HG02970 (cell line): Measurements from ENCODE around the gene ZNF268.
"Not testable (repeated sequence)": the region's sequence is repeated elsewhere in the genome, so short reads cannot be mapped to it uniquely, and the experiment has no call there.

ENCODE experiments used
- ATAC-seq: cut with Tn5 transposase; IDR thresholded peaks from one replicate; pipeline ENCODE4 v1.9.1; 2021; ENCODE audit warnings: mild to moderate bottlenecking, moderate library complexity, moderate number of reproducible peaks; ENCODE audit not compliant: unreplicated experiment, low FRiP score

Gene ZNF268

DNA sequence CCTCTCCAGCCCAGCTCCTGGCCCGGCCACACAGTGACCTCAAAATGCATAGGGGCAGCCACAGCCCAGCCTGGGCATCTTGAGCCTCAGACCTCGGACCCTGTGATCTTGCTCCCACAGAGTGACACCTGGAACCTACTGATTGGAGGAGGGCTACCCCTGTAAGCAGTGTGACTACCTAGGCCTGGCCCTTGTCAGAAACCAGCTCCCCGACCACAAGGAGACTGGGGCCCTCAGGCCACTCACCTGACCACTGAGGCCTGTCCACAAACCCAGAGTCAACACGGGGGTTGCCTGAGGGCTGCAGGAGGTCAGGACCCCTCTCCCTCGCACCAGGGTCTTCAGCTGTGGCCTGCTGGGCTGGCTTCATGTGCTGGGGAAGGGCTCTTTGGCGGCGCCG lies 45.4 kb downstream of the ZNF268 start:
- no peak for ATAC-seq

DNA sequence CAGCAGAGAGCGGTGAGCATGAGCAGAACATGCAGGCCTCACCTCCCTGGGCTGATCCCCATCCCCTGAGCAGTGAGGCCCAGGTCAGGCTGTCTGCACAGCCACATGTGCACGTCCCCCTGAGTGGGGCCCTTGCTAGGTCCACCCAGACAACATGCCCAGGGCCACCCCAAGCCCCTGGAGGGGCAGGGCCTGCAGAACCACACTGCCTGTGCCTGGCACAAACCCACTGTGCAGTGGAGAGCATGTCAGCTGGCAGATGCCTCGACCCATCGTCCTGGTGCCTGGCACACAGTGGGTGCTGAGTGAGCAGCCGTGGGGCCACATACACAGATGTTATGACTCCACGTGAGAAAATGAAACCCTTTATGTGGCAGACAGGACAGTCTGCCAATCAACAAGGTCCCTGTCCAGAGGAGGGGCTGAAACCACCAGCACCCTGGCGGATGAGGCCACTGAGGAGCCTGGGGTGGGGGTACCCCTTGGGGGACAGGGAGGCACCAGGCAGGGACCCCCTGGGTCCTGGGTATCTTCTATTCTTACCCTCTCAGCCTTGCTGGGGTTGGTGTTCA lies 46.1 kb downstream of the ZNF268 start:
- ATAC-seq, result no peak

DNA sequence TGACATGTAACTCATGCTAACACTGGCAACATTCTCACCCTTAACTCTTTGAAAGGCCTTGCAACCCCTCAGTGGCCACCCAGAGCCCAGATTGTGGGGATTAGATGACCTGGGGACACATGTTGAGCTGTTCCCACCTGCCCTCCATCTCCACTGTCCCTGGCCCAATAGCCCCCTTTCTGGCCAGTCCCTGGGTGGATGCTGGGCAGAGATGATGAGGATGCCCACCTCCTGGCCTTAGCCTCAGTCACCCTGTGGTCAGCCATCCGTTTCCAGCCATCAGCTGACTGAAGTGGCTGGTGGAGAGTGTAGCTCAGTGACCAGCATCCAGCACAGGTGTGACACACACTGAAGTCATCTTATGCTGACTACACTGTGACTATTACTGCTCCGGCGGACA lies 49.7 kb downstream of the ZNF268 start:
- no peak for ATAC-seq

DNA sequence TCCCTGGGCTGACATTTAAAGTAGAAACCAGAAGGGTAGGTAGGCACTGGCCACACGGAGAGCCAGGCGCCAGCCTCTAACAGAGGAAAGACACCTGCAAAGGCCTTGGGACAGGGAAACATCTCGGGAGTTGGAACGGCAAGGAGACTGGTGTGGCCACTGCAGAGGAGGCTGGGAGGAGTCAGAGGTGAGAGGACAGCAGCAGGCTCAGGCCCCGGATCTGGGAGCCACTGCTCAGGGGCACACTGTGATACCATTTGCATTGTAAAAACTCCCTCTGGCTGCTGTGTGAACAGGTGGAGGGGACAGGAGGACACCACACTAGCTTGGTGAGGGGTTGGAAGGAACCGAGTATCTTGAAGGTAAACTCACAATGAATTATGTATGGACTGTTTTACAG lies 51.7 kb downstream of the ZNF268 start:
- no peak for ATAC-seq

DNA sequence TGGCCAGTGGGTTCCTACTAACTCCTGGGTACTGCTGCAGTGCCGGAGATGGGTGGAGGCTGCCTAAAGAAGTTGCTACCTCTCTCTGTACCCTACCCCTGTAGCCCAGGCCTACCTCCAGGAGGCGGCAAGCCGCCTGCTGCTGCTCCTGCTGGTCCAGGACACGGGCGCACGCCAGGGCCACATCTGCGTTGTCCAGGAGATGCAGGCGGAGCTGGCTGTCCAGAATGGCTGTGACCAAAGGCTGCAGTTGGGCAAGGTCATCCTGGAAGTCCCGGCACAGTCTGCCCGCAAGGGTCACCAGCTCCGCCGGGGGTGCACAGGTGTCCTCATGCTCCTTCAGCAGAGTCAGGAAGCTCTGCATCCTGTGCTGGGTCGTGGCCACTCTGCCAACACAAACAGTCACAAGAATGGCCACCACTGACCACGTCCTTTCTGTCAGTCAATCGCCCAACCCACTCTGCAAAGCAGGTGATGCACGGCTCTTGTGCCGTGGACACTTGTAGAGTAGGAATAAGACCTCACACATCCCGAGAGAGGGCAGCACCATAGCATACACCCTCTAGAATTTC lies 52.8 kb downstream of the ZNF268 start:
- no peak for ATAC-seq

DNA sequence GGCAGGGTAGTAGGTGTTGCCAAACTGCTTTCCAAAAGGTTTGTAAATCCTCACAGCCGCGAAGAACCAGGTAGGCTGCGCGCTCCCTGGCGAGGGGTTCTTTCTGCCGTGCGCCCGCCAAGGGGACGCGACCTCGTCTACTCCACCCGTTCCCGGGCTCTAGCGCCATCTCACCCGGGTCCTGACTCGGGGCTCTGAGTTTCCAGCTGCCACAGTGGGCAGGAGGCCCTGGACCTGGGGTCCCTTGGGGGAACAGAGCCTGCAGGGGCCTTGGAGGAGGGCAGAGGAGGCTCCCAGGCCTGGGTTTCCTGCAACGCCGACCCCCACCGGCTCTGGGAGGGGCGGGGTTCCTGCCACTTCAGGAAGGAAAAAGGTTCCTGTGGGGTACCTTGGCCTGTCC lies 53.7 kb downstream of the ZNF268 start:
- no peak for ATAC-seq

DNA sequence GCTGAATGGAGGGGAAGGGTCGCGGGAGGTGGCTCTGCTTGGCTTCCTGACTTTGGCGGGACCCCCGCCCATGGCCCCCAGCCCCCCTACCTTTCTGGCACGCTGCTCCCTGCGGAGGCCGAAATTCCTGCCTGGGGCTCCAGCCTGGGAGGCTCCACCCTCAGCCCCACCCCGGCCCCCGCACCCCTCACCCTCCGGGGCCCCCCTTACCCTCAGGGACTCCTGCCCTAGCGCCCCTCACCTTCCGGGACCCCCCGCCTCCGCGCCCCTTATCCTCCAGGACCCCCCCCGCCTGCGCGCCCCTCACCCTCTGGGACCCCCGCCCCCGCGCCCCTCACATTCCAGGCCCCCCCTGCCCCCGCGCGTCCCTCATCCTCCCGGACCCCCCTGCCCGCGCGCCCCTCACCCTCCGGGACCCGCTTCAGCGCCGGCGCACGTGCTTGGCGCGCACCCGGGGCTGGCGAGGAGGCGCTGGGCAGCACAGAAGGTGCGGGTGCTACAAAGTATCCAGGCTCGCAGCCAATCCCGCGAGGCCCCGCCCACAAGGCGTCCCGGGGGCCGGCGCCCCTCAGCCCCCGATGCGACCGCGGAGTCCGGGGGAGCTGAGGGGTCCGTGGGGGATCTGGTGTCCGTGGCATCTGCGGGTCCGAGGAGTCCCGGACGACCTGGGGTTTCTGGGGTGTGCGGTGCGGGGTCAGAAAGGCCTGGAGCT lies 54.3 kb downstream of the ZNF268 start, which contains the start of gene ANHX:
Gene ANHX (minus strand): TSS at position 477 of the 712 bp plus-strand sequence. CDS start 1,521 bp downstream, outside the sequence.
- no peak for ATAC-seq

DNA sequence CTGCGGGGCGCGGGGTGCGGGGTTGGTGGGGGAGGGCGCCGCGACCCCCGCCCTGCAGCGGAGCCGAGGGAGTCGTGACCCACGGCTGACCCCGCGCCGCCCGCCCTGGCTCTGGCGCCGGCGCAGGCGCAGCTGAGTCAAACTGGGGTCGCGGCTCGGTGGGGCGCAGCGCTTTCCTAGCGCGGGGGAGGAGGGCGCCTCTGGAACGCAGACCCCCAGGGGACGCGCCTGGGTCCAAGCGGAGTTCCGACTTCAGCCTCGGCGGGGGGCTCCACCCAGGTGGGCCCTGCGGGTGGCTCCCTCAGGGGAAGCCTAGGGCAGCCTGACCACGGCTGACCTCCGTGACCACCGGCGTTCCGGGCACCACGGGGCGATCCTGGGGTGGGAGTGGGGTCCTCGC lies 54.8 kb downstream of the ZNF268 start:
- ATAC-seq, result no peak

DNA sequence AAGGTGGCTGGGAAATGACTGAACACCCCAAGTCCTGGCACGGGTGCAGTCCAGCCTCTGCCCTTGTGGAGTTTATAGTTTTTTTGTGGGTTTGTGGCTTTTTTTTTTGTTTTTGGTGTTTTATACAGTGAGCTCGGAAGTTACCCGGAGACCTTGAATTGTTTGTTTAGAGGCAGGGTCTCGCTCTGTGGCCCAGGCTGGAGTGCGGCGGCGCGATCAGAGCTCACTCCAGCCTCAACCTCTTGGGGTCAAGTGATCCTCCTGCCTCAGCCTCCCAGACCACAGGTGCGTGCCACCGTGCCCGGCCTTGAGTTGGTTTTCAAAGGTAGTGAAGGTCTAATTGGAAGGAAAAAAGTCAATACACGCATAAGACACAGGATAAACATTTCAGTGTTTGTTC lies 55.3 kb downstream of the ZNF268 start:
- ATAC-seq, result no peak

DNA sequence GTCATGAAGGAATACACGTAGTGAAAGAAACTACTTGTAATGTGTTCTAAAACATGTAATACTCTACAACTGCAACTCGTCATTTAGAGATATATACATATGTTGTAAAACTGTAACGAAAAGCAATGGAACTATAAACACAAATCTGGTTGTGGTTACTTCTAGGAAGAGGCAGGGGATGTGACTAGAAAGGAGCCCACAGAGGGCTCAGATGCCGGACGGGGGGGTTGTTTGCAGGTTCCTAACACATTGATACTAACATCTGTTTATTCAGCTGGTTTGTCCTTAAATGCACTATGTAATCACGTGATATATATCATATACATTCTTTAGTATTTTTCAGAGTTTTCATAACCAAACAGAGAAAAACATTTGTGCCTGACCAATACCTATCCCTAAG lies 70.4 kb downstream of the ZNF268 start:
- ATAC-seq, result no peak

DNA sequence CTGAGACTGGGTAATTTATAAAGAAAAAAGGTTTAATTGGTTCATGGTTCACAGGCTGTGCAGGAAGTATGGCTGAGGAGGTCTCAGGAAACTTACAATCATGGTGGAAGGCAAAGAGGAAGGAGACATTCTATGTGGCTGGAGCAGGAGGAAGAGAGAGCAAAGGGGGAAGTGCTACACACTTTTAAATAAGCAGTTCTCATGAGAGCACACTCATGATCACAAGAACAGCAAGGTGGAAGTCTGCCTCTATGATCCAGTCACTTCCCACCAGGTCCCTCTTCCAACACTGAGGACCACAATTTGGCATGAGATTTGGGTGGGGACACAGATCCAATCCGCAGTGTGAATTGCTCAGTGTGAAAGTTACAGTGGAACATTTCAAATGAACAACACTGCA lies 74.5 kb downstream of the ZNF268 start:
- not testable (repeated sequence) for ATAC-seq

DNA sequence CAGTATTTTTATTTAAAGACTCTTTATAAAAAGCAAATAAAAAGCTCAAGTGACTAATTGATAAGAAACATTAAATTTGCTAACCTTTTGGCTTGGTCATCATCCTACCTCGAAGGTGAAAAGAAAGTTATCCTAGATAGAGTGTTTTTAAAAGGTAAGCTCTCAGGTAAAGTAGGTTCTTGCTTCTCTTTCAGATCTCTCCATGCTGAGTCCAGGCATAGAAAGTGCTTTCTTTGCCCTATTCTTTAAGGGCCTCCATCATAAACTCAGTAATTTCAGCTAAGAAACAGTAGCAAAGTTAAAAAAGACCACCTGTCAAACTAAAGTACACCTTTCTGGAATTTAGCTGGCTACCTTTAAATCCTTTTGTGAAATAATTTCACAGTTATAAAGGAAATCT lies 75.0 kb downstream of the ZNF268 start:
- ATAC-seq, result no peak

DNA sequence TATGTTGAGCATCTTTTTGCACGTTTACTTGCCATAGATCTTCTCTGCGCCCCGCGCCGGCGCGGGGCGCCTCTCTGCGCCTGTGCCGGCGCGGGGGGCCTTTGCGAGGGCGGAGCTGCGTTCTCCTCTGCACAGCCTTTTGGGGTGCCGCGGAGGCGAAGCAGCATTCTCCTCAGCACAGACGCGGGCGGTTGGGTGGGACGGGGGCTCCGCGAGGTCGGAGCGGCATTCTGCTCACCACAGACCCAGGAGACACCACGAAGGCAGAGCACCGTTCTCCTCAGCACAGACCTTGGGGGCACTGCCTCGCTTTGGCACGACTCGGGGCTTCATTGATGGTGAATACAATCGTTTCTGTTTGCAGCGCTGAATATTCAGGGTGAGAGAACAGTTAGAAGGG lies 82.9 kb downstream of the ZNF268 start:
- ATAC-seq, result no peak
